GM21737 (cell line): ENCODE data around the gene ADM.

Experiments
- ATAC-seq: cut with Tn5 transposase; IDR thresholded peaks from one replicate; pipeline ENCODE4 v1.9.1; 2021; ENCODE audit warnings: mild to moderate bottlenecking, moderate library complexity; ENCODE audit not compliant: unreplicated experiment

Gene ADM

DNA sequence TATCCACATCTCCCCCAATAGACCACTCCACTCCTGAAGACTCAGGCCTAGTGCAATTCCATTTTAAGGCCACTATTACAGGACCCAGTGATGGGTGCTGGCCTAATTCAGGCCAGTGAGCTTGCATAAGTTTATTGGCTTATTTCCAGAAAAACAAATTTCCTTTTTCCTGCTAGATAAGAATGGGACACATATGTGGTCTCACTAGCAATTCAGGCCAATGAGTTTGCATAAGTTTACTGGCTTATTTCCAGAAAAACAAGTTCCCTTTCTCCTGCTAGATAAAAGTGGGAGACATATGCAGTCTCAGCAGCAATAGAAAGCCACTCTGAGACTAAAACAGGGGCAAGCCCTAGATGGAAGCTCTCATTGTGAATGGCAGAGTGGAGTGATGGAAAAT lies 22.4 kb downstream of the ADM start:
- ATAC-seq, result no peak

DNA sequence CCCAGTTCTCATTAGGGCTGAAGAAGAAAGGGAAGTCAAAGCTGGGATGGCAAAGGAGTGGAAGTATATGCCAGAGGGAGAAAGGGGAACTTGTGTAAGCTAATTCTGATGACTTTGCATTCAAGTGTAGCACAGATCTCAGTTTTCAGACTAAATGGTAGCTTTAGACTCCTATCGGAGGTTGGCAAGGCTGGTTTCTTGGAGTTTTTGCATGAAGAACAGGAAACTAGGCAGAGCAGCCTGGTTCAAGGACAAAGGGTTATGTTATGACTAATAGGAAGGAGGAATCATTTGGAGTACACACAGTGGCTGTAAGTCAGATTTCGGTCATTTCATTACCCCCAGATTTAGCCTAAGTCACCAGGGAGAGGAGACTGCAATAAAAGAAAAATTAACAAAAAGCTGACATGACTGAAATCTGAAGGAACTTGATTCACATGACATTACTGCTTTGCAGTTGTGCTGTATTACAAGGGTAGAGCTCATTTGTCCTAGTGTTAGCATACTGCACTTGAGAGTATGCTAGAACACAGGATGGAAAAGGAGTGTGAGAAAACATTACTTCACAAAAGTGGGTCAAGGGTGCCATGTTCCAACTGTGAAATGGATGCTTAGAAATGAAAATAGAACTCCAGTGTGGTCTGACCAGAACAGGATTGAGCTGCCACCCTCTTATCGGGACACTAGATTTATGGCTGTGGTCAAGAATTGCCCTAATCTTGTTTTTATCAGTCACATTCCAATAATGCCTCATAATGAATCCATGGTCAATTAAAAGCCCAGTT lies 23.6 kb downstream of the ADM start:
- ATAC-seq, result no peak

DNA sequence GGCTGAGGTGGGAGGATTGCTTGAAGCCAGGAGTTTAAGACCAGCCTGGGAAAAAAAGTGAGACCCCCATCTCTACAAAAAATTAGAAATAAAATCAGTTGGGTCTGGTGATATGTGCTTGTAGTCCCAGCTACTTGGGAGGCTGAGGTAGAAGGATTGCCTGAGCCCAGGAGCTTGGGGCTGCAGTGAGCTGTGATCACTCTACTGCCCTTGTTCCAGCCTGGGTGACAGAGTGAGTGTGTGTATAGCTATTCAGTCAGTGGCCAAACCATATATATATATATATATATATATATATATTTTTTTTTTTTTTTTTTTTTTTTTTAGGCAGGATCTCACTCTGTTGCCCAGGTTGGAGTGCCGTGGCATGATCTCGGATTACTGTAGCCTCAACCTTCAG lies 24.5 kb downstream of the ADM start:
- no peak for ATAC-seq

DNA sequence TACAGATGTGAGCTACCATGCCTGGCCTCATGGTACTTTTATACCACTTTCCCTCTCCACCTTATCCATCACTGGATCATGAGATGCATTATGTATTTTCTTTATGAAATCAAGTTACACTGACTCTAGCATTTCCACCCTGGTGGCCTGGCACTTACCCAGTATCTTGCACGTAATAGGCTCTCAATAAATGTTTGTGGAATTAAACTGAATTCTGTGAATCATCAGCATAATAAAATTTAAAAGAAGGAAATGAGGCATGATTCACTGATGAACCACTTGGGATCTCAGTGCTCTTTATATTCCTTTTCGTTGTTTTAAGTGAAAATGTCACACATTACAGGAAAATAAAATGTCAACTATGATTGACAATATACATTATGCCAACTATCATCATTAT lies 25.1 kb downstream of the ADM start:
- no peak for ATAC-seq

DNA sequence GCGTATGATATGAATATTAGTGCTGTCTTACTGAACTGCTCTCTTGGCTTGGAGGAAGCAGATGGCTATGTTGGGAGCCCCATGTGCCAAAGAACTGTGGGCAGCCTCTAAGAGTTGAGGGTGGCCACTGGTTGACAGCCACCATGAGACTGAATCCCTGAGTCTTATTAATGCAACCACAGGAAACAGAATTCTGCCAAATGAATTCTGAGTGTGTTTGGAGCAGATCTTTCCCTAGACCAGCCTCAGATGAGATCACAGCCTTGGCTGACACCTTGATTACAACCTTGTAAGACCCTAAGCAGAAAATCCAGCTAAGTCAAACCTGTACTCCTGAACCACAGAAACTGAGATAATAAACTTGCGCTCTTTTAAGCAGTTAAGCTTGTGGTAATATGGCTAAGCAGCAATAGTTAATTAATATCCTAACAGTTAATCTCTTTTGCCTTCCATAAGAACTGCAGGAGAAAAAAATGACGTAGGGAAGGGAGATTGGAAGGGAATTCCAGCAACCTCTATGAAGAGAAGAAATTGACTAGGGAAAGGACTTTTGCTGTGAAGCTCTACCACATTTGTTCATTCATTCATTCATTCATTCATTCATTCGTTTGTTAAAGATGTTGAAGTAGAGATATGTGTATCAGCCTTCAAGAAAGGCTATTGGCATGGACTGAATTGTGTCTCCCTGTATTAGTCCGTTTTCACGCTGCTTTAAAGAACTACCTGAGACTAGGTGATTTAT lies 26.8 kb downstream of the ADM start:
- no peak for ATAC-seq

DNA sequence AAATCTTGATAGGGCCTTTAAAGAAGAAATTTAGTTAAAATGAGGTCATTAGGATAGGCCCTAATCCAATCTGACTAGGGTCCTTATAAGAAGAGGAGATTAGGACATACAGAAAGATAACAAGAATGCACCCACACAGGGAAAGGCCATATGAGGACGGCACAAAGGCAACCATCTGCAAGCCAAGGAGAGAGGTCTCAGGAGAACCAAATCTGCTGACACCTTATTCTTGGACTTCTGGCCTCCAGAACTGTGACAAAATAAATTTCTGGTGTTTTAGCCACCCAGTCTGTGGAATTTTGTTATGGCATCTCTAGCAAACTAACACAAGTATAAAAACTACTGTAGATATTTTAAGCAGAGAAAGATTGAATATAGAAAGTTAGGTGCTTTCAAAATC lies 28.6 kb downstream of the ADM start:
- ATAC-seq, result no peak

DNA sequence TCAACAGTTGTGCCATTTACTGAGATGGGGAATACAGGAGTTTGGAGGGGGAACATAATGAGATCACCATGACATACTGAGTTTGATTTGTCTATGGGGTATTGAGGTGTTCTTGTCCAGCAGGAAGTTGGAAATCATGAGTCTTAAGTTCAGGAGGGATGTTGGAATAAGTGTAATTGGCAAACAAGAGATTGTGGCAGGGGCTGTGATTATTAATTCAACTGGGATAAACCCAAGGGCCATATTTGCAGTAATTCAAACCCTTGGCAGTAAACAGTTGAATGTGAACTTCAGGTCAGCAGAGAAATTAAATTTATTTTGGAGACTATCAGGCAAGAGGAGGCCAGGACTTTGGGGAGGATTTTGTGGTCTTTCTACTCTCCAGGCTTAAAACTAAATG lies 33.4 kb downstream of the ADM start:
- no peak for ATAC-seq

DNA sequence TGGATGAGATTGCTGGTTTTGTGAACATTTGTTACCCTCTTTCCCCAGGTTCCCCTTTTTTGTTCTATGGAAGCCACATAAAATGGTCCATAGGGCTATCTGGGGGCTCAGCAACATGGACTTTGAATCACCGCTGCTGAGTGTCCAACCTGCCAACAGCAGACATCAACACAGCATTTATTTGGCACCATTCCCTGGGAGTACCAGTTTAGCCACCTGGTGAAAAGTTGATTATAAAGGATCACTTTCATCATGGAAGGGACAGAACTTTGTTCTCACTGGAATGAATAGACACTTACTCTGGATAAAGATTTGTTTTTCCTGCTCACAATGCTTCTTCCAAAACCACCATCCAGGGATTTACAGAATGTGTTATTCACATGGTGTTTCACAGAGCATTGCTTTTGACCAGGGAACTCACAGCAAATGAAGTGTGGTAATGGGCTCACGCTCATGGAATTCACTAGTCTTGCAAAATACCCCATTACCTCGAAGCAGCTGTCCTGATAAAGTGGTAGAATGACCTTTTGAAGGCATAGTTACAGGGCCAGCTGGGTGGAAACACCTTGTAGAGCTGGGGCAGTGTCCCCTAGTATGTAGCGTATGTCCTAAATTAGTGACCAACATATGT lies 43.9 kb downstream of the ADM start:
- no peak for ATAC-seq

DNA sequence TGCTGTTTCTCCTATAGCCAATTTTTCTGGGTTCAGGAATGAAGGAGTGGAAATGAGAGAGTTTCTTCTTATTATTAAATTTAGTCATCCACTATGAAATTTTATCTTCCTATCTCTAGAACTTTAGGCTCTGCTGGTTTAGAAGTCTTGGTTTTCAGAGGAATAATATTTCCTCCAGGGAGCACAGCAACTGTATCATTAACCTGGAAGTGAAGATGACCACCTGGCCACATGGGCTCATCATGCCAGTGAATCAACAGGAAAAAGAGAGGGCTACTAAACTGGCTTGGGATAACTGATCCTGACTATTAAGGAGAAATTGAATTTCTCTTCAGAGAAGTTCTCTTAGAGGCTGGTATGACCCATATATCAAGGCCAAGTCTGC lies 44.4 kb downstream of the ADM start:
- ATAC-seq, result no peak

DNA sequence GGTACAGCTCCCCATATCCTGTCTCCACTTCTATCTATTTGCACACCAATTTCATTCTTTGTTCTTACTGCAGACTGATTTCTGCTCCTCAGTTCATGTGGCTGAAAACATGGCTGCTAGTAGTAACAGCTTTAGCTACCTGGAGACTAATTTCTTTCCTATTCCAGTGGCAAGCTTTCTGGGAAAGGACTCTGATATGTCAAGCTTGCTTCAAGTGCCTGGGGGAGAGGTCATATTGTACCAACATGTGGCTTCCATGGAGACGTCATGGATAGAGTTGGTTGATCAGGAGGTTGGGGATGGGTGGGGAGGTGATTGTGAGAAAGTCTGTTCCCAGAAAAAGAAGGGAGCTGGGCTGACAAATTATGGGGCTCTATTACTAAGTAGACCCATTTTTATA lies 44.9 kb downstream of the ADM start:
- no peak for ATAC-seq

DNA sequence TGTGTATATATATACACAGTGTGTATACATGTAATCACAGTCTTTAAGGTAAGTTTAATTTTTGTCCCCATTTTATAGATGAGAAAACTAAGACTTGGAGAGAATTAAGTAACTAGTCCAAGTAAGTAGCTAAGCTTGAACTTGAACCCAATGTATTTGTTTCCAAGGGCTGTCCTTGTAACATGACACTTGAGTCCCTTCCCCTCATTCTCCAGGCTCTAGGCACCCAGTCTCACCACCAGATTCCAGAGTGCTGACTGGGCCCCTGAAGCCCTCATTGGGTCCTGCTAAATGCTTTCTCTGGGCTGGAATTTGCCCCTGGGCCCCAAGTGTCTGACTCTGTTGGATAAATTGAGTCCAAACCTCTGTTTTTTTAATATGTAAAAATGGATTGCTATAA lies 45.5 kb downstream of the ADM start:
- no peak for ATAC-seq

DNA sequence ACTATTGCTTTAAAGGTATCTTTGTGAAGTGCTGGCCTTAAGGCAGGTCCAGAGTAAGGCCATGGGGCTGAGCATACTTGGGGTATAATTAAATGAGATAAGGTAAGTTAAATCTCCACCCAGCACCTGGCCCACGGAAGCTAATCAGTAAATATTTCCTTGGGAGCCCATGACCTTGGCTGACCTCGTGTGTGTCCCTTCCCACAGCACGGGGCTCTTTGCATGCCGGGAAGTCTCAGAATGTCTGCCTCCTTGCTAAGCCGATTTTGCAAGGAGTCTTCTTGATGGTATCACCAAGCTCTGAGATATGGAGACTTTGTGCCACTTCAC lies 46.5 kb downstream of the ADM start:
- no peak for ATAC-seq

DNA sequence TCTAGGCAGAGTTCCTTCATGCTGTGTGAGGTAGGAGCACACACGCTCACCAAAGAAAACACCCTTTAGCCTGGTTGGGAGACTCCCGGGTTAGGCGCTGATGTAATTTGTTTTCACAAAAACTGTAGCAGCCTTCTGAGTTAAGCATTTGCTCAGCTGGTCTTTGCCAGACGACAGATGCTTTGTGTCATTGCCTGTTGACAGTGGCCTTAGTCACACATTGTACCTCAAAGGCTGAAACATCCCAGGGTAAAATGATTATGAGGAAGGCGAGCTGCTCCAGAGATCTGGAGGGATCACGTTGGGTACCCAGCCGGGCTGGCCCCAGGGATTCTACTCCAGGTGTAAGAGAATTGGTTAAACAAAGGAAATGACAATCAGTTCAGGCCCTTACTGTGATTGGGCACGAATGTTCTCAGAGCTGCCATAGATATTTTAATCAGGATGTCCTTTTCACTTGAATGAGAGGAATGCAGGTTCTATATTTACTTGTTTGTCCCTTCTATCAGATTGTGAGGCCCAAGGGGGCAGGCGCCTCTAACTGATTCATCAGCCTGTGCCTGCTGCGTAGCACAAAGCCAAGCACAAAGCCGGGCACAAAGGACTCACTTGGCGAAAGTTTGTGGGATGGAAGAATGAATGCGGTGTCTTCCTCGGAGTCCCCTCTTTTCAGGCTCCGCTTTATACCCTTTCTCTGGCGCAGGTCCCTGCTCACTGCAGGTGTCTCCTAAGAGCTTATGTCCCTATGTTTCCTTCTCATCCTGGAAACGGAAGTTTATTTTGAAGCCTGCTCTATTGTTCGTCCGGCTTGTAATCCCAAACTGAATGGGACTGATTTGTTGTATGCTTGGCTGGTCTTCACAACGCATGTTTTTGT lies 47.1 kb downstream of the ADM start:
- ATAC-seq, result no peak

DNA sequence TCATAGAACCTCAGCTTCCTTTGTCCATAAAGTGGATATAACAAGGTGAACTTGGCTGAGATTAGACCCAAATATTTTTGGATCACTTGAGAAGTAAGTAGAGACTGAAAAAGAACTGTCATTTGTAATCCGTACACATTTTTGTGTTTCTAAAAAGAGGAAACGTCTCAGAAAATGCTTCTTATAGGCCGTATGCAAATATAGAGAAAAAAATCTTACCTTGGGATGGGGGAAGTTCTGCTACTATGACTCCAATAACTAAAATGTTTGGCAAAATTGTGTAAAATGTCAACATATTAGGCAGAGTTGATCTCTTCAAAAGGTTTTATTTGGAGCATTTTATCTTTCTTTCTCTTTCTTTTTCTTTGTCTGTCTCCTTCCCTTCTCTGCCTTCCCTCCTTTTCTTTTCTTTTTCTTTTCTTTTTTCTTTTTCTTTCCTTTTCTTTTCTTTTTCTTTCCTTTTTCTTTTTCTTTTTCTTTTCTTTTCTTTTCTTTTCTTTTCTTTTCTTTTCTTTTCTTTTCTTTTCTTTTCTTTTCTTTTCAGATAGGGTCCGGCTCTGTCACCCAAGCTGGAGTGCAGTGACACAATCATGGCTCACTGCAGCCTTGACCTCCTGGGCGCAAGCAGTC lies 48.2 kb downstream of the ADM start:
- ATAC-seq, result no peak

DNA sequence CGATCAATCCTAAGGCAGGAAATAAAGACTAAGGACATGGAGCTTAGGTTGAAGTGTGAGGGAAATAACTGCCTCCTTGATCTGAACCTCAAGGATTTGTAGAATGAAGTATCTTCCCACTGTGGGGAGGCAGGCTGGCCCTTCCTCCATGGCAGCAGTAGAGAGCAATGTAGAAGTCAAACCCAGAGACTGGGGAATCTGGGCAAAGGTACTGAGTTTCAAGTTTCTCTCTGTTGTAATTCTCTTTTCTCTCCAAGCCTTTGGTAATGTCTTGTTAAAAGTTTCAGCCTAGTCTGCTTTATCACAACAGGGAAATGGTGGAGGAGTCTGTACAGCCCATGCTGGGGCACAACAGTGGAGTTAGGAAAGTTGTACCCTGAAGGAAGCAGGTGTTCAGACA lies 49.5 kb downstream of the ADM start:
- no peak for ATAC-seq

DNA sequence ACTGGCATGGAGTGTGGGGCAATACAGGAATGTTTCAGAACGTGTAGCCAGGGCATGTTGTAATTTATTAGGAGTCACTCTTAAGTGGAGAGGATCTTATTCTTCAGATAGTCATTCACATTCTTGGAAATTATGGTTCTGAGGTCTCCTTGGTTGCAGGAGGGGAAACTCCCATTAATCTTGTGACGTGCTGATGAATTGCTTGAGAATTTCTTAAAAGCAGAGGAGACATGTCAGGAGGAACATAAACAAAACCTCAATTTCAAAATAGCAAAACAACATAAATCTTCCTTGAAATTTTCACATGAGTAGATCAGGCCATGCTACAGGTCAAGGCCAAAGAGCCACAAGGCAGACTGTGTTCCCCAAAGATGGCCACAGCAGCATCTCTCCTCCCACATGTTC lies 50.4 kb downstream of the ADM start:
- ATAC-seq, result no peak

DNA sequence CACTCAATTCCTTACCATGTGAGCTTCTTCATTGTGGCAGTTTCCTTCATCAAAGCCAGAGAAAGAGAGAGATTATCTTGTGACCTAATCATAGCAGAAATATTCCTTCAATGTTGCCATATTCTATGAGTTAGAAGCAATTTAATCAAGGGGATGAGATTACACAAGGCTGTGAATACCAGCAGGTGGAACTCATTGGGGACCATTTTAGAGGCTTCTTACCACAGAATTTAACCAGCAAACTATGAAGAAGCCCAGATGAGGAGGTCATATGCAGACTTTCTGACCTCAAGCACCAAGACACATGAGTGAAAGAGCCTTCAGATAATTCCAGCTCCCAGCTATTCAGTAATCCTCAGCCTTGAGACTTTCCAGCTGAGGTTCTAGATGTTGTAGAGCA lies 51.3 kb downstream of the ADM start:
- ATAC-seq, result no peak
